Thoracic aorta (tissue), 2 donors: ENCODE measurements around the gene RGPD4. TPM values are rescaled to one million over a fixed set of nuclear protein-coding genes. Genes with fewer than 3 reads are reported as not detected.
"Not testable (repeated sequence)": the region's sequence is repeated elsewhere in the genome, so short reads cannot be mapped to it uniquely, and the experiment has no call there.

Source experiments
- ATAC-seq: fragments of 150-250 bp; one replicate; pipeline ENCODE4 v1.8.0; 2017; ENCODE audit warnings: low read depth; ENCODE audit not compliant: insufficient number of reproducible peaks, low FRiP score
- DNase-seq: peaks from one replicate; pipeline ENCODE4 v3.0.0-alpha.2; 2020; ENCODE audit warnings: low spot score
- H3K27ac ChIP-seq, 2 donors: fragments of 200-600 bp; sonication (generic); 1 replicate in 1 of 2; 2 replicates in 1 of 2; pipeline ENCODE4 v1.5.1; 2016; ENCODE audit warnings: mild to moderate bottlenecking in 2 of 2, moderate library complexity in 2 of 2
- H3K27me3 ChIP-seq: fragments of 200-600 bp; sonication (generic); replicated peaks from 2 replicates; pipeline ENCODE4 v1.6.0; 2016; ENCODE audit warnings: mild to moderate bottlenecking; ENCODE audit not compliant: insufficient read depth
- H3K36me3 ChIP-seq: fragments of 200-600 bp; sonication (generic); one replicate; pipeline ENCODE4 v1.5.1; 2016
- H3K4me1 ChIP-seq, 2 donors: fragments of 200-600 bp; sonication (generic); 1 replicate in 1 of 2; 2 replicates in 1 of 2; pipeline versions ENCODE4 v1.5.1 to v1.6.0; 2016; ENCODE audit warnings: low read depth in 2 of 2, mild to moderate bottlenecking in 1 of 2; ENCODE audit not compliant: control insufficient read depth in 1 of 2
- H3K4me3 ChIP-seq: fragments of 200-600 bp; sonication (generic); 2 replicates; pipeline ENCODE4 v1.5.1; 2016; ENCODE audit warnings: mild to moderate bottlenecking
- H3K9me3 ChIP-seq: fragments of 200-600 bp; sonication (generic); 2 replicates; pipeline ENCODE4 v1.5.1; 2016
- CTCF ChIP-seq: fragments of 200-600 bp; sonication (generic); IDR thresholded peaks from one replicate; pipeline ENCODE4 v1.5.1; 2019; ENCODE audit warnings: antibody characterized with exemption
- total RNA-seq, 2 donors: library from RNA; depleted of rRNA; stranded (reverse); fragments of >200 nt; gene quantifications; one replicate each; pipeline versions ENCODE4 v1.1.0 to v1.2.3, GENCODE V29; 2016

The RGPD4 gene
- not detected for total RNA-seq

DNA sequence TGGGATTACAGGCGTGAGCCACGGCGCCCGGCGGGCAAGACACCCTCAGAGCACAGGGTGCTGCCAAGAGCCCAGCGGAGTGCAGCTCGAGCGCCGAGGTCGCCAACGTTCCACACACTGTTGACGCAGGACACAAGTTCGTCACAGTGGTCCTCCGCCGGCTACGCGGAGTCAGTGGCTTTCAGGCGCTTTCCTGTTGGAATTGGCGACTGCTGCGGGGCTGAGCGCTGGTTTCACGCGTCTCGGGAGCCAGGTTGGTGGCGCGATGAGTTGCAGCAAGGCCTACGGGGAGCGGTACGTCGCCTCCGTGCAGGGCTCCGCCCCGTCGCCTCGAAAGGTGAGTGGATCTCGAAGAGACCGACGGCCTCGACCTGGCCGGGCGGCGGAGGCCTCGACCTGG lies at the start of gene RGPD4:
TSS of gene RGPD4 (plus strand) at position 144 of the 400 bp plus-strand sequence. CDS start at position 266, 122 bp downstream.
- H3K36me3 ChIP-seq, H3K27me3 ChIP-seq, H3K9me3 ChIP-seq, H3K27ac ChIP-seq, DNase-seq, H3K4me1 ChIP-seq, ATAC-seq, H3K4me3 ChIP-seq: not testable (repeated sequence)

GRCh38 chr2:107777974-107778373 lies 48.7 kb upstream of the RGPD4 start:
- no peak for TF ChIP-seq CTCF
- no peak for ATAC-seq
- no peaks in the 10 kb centered on the region for H3K4me1 ChIP-seq
- no peaks in the 10 kb centered on the region for H3K36me3 ChIP-seq
- H3K4me3 ChIP-seq, result no peak overlapping the region
- H3K9me3 ChIP-seq, result no peaks in the 10 kb centered on the region
- no peak for DNase-seq
- no peak overlapping the region for H3K27ac ChIP-seq
- no peaks in the 10 kb centered on the region for H3K27me3 ChIP-seq

DNA sequence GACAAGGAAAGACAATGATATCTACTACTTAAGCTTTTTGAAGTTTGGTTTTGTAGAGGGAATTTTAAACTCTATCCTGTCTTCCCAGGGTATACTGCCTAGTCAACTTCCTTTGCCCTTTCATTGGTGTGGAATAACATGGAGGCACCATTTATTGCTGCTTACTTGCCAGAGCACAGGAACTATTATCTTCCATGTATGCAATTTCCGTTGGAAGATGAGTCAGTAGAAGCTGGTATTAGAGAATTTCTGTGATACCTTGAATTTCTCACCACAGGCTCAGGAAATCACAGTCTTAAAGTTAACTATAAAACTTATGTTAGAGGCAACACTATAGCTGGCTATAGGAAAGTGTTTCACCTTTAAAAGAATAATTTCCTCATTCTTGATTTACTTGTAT lies 40.9 kb upstream of the RGPD4 start:
- H3K36me3 ChIP-seq, result no peaks in the 10 kb centered on the region
- no peak for DNase-seq
- H3K9me3 ChIP-seq, result no peaks in the 10 kb centered on the region
- no peak overlapping the region for H3K27ac ChIP-seq
- no peaks in the 10 kb centered on the region for H3K27me3 ChIP-seq
- no peak for ATAC-seq
- no peak for TF ChIP-seq CTCF
- no peaks in the 10 kb centered on the region for H3K4me1 ChIP-seq
- no peak overlapping the region for H3K4me3 ChIP-seq

DNA sequence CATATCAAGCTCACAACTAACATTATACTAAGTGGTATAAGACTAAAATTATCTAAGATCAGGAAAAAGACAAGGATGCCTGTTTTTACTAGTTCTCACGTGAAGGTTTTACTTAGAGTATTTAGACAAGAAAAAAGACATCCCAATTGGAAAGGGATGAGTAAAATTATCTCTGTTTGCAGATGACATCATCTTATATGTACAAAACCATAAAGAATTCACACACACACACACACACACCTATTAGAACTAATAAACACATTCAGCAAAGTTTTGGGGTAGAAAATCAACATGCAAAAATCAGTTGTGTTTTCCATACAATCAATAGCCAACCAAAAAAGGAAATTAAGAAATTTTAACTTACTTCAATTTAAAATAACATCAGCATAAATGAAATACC lies 35.9 kb upstream of the RGPD4 start:
- Histone ChIP-seq H3K27me3 (no peaks in the 10 kb centered on the region), H3K4me3 (no peak overlapping the region), H3K4me1 (no peaks in the 10 kb centered on the region), H3K27ac (no peak overlapping the region), H3K9me3 (no peaks in the 10 kb centered on the region), H3K36me3 (no peaks in the 10 kb centered on the region)
- ATAC-seq, result no peak
- TF ChIP-seq CTCF, result no peak
- no peak for DNase-seq

- no peak for TF ChIP-seq CTCF
- ATAC-seq, result no peak
- no peaks in the 10 kb centered on the region for H3K9me3 ChIP-seq
- no peak overlapping the region for H3K27ac ChIP-seq
- H3K4me1 ChIP-seq, result no peaks in the 10 kb centered on the region
- H3K36me3 ChIP-seq, result no peaks in the 10 kb centered on the region
- no peaks in the 10 kb centered on the region for H3K27me3 ChIP-seq
- no peak overlapping the region for H3K4me3 ChIP-seq
- no peak for DNase-seq
Measured at GRCh38 chr2:107801498-107801897, 25.2 kb upstream of the RGPD4 start.
